Stimulated activated CD4-positive, alpha-beta T cell treated with anti-CD3 and anti-CD28 coated beads, Interleukin-12 subunit alpha, Interleukin-12 subunit beta, amount 100 ng/mL, for 4 hours (primary cell): ENCODE measurements around the gene TFR2.

Experiments
- DNase-seq: peaks from one replicate; pipeline ENCODE4 v3.0.0-alpha.2; 2020

Gene TFR2

DNA sequence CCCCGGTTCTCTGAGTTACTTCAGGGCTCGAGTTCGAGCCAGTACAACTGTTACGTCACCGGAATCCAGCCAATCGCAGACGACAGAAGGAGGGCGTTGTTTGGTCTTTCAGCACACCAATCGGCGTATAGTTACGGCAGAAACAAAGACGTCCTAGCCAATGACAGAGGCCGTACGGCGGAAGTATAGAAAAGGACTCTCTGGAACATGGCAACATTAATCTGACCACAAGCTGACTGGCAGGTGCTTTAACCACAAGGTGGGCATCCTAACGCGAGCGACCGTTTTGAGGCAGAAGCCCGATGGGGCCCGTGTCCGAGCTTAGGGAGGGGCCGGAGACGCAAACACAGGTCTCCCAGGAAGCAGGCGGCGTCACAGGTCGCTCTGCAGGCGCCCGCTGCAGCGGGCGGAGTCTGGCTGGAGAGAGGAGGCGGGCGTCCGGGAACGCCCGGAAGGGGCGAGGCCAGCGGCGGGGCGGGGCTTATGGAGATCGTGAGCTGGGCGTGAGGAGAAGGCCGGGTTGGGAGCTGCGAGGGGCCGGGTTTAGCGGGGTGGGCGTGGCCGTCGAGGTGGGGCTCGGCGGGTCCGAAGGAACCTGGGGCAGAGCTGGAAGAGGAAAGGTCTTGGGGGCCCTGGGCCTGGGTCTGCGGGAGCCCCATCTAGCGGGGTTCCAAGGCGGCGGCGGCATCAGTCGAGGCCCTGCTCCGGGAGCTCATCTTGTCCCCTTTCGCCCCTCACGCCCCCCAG, 29.2 kb downstream of the TFR2 start, which contains the start of gene MOSPD3:
MOSPD3 (plus strand) TSS at position 558 of the 747 bp plus-strand sequence. CDS start 252 bp downstream, outside the sequence.
- peak; percentile 99 for DNase-seq

DNA sequence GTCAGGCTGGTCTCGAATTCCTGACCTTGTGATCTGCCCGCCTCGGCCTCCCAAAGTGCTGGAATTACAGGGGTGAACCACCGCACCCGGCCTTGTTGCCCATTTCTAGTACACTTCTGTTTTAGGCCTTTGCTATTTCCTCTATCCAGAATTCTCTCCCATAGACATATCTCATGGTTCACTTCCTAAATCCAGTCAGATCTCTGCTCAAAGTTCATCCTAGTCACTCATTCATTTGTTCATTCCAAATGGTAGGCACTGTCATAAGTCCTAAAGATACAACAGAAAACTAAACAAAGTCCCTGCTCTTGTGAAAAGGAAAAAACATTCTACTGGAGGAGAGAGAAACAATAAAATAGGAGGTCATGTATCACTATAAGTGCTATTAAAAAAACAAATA, 31.4 kb downstream of the TFR2 start:
- no peak for DNase-seq

DNA sequence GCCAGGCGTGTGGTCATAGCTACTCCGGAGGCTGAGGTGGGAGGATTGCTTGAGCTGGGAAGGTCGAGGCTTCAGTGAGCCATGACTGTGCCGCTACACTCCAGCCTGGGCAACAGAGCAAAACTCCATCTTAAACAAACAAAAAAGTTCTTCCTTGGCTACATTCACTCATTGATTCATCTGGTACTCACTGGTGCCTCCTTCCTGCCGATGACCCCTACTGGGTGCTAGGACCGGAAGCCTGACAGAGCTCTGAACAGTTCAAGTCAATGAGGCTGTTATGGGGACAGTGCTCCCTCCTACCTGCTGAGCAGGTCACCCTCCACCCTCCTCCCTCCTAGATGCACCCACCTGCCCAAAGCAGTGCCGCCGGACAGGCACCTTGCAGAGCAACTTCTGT, 34.2 kb downstream of the TFR2 start:
- DNase-seq: no peak

DNA sequence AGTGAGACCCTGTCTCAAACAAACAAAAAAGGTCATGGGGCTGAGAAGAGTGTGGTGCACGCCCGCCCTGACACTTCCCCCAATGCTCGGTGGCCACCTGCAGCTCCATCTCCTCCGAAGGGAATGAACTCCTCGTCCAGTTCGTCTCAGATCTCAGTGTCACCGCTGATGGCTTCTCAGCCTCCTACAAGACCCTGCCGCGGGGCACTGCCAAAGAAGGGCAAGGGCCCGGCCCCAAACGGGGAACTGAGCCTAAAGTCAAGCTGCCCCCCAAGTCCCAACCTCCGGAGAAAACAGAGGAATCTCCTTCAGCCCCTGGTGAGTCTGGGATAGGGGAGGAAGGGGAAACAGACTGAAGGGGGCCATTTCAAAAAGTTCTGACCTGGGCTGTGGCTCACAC, 35.0 kb downstream of the TFR2 start:
- DNase-seq: no peak

DNA sequence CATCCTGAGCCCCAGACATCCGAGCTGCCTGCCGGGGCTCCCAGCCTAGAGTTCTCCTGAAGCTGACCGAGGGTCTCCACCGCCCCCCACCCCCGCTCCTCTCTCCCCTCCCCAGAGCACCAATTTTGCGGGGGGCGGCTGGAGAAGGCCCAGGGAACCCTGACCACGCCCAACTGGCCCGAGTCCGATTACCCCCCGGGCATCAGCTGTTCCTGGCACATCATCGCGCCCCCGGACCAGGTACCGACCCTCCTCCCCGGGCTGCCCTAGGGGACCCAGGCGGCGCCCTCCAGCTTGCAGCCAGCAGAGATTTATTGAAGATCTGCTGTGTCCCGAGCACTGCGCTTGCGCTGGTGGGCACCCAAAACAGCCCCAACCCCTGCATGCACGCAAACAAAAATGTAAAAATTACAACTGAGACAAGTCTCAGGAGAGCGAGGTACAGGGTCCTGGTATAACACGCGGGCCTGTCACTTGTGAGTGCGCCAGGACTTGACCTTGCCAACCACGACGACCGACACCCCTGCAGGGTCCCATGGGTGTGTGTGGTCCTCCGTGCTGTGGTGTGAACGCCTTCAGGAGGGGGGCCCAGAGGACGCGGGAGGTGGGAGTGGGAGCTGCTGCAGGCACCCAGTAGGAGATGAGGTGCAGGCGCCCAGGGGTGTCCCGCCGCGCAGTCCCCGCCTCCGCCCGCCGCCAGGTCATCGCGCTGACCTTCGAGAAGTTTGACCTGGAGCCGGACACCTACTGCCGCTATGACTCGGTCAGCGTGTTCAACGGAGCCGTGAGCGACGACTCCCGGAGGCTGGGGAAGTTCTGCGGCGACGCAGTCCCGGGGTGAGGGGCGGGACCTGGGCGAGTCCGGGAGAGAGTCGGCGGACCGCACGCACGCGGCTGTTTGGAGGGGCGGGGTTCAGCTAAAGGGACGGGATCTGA, 36.1 kb downstream of the TFR2 start:
- DNase-seq: peak; percentile 39

DNA sequence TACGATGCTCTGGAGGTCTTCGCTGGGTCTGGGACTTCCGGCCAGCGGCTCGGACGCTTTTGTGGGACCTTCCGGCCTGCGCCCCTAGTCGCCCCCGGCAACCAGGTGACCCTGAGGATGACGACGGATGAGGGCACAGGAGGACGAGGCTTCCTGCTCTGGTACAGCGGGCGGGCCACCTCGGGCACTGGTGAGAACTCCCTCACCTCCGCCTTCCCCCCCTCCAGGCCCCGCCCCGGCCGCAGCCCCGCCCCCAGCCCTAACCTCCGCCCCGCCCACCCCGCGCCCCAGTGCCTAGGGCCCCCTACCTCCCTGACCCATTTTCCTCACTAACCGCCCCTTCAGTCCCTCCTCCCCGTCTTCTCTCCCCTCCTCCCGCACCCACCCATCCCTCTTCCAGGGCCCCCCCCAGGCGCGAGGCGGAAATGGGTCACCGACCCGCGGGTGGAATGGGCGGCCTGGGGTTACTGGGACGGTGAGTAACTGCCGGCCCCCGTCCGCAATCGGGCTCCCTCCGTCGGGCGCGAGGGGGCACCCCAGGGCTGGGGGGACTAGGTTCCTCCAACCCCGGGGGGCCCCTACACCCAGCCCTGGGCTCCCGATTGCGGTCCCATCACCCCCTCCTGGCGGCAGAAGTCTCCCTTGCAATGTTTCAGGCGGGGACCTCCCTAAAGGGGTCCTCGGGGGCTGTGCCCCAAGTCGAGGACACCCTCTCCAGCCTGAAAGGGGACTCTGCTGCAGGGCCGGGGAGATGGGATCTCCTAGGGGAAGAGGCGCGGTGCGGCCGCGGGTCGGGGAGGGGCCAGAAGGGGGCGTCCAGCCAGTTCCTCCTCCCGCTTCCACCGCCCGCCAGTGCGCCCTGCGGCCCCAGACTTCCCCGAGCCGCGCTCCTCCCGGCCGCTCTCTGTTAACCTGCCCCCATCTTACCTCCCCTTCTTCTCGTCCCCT, 37.0 kb downstream of the TFR2 start:
- peak; percentile 71 for DNase-seq

DNA sequence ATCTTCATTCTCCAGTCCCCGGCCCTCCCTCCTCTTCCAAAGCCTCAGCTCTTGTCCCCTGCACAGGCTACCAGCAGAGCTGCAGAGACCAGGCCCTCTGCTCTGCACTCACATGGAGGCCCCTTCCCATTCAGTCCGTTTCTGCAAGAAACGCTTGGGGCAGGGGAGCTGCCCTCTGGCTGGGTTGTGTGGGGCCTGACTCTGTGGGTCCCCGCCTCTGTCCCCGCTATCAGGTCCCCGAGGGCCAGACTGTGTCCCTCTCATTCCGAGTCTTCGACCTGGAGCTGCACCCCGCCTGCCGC, 37.7 kb downstream of the TFR2 start:
- DNase-seq: no peak

DNA sequence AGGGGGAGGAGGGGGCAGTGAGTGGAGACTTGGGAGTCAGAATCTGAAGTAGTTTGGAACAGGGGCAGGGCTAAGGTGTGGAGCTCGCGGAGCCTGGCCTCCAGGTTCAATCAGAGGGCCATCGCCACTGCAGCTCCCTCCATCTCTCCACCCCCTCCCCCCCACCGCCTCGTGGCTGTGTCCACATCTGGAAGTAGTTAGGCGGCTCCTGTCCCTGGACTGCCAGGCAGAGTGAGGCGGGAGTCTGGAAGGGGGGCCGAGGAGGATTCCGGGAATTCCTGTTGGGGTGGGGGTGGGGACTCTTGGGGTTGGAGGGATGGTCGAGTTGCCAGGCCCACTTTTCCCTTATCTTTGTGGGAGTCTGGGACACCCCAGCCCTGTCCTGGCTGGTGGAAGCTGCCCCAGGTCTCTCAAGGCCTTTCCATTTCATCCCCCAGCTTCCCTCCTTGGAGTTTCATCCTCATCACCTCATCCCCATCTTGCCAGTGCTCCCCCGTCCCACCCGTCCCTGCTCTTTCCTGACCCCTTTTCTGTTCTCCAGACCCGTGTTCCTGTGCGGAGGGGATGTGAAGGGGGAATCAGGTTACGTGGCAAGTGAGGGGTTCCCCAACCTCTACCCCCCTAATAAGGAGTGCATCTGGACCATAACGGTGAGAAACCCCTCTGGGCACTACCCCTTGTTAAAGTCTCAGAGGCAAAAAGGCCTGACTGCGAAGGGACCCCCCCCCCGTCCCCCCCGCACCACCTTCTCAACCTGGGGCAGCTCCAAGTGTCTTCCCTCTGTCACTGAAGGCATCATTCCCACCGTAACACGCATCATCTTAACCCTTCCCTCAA, 38.2 kb downstream of the TFR2 start:
- DNase-seq: no peak

DNA sequence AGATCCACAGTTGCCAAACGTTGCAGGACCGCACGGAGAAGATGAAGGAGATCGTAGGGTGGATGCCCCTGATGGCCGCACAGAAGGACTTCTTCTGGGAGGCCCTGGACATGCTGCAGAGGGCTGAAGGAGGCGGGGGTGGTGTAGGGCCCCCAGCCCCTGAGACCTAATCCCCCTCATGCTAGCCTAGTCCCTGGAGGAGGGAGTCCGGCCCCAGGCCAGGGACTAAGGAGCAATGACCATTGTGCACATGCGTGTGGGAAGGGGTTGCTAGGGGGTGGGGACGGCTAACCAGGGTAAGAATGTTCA, 40.7 kb downstream of the TFR2 start:
- no peak for DNase-seq

DNA sequence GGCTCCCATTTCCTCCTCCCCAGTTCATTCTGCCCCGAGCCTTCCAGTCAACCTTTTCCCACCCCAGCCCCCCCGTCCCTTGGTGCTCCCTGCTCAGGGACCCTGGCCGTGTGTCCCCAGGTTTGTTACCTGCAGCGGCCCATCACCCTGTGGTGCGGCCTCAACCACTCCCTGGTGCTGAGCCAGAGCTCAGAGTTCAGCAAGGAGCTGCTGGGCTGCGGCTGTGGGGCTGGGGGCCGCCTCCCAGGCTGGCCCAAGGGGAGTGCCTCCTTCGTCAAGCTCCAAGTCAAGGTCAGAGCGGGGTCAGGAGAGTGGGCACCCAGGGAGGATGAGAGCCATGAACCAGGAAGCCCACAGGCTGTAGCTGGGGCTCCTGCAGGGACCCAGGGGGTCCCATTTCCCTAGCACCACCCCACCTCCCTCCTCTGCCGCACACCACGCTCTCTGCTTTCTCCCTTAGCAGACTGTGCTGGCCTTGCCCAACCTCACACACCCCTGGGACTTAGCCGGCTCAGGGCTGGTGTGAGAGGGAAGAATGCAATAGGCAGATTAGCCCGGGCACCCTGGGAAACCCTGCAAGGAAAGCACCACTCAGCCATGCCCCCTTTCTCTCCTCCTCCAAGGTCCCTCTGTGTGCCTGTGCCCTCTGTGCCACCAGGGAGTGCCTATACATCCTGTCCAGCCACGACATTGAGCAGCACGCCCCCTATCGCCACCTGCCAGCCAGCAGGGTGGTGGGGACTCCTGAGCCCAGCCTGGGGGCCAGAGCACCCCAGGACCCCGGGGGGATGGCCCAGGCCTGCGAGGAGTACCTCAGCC, 41.2 kb downstream of the TFR2 start:
- DNase-seq: no peak

DNA sequence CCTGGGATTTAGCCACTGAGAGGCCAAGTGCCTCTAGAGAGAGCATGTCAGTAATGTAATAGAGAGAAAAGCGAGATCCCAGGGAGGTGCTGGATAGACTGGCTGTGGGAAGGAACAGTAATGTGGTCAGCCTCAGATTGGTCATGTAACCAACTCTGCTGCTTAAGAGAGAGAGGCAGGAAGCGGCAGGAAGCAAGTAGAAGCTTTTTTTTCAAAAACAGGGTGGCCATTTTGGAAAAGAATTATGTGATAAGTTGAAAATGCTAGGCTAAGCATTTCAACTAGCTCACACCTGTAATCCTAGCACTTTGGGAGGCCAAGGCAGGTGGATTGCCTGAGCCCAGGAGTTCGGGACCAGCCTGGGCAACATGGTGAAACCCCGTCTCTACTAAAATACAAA, 42.9 kb downstream of the TFR2 start:
- DNase-seq: no peak

DNA sequence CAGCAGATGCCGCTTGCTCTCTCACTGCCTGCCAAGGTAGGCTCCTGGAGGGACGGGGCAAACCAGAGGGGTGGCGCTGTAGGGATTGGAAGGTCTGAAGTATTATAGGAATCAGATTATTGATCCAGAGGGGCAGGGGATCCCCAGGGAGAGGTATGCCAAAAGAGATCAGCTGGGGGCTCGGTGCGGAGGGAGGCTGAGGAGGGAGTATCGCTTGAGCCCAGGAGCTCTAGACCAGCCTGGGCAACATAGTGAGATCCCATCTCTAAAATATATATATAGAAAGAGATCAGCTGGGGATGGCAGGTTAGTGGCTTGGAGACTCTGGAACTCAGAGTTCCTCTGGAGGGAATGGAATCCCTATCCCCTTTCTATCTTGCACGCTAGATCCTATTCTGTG, 46.2 kb downstream of the TFR2 start:
- no peak for DNase-seq

DNA sequence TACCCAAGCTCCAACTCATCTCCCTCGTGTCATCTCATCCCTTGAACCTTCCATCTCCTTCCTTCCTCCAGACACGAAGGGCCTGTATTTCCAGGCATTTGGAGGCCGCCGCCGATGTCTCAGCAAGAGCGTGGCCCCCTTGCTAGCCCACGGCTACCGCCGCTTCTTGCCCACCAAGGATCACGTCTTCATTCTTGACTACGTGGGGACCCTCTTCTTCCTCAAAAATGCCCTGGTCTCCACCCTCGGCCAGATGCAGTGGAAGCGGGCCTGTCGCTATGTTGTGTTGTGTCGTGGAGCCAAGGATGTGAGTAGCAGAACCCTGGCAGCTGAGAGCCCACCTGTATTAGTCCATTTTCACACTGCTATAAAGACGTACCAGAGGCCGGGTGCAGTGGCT, 49.8 kb downstream of the TFR2 start:
- no peak for DNase-seq

DNA sequence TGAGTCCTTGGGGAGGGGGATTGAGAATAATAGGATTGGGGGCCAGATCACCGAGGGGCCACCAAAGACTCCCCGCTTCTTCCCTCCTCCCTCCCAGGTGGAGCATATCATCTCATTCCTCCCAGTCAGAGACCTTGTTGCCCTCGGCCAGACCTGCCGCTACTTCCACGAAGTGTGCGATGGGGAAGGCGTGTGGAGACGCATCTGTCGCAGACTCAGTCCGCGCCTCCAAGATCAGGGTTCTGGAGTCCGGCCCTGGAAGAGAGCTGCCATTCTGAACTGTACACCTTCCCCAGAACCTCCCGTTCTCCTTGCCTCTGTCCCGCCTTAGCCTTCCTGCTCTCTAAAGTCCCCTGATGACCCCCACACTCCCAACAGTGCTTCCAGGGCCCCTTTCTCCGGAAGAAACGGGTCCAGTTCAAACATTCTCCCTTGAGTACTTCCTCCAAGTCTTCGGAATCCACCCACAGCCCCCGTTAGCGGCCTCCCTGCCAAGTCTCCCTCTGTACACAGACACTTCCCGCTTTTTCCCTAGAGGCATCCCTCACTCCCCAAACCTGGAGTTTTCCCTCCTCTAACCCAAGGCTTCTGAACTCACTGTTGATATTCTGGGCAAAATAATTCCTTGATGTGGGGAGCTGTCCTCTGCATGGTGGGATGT, 51.1 kb downstream of the TFR2 start:
- no peak for DNase-seq

DNA sequence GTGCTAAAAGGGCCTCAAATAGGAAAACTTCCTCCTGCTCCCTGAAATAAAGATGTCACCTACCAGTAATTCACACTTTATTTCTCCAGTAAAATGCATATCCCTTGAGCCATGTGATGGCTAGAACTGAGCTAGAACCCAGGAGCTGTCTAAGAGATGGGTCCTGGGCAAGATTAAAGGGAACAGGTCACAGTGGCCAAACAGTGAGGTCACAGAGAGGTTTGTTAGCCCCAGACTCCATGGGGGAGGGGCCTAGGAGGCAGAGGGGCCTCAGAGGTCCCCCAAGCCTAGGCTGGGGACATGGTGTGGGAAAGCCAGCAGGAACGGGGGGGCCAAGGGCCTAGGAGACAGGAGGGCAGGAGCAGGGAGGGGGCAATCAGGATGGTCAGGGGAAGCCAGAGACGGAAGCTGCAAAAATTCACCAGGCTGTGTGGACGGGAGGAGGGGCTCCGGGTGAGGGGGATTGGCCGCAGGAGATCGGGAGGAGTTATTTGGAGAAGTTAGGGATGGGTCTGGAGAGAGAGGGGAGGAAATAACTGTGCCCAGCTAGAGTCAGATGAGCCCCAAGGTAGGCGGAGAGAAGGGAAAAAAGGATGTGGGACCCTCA, 51.9 kb downstream of the TFR2 start:
- DNase-seq: no peak

DNA sequence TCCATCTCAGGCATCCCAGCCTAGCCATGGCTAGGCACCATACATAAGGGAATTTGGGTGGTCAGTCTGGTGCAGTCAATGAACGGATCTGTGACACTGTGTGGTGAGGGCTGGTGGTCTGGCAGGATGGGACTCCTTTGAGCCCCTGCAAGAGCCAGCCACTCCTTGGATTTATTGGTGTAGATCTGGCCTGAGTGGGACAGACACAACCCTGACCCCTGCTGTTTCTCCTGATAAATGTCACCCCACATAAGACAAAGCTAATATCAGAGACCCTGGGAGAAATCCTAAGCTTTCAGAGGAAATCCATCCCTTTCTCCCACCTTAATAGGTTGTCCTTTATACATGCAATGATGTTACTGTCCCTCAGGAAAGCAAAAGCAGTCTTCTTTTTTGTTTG, 52.9 kb downstream of the TFR2 start:
- DNase-seq: no peak

DNA sequence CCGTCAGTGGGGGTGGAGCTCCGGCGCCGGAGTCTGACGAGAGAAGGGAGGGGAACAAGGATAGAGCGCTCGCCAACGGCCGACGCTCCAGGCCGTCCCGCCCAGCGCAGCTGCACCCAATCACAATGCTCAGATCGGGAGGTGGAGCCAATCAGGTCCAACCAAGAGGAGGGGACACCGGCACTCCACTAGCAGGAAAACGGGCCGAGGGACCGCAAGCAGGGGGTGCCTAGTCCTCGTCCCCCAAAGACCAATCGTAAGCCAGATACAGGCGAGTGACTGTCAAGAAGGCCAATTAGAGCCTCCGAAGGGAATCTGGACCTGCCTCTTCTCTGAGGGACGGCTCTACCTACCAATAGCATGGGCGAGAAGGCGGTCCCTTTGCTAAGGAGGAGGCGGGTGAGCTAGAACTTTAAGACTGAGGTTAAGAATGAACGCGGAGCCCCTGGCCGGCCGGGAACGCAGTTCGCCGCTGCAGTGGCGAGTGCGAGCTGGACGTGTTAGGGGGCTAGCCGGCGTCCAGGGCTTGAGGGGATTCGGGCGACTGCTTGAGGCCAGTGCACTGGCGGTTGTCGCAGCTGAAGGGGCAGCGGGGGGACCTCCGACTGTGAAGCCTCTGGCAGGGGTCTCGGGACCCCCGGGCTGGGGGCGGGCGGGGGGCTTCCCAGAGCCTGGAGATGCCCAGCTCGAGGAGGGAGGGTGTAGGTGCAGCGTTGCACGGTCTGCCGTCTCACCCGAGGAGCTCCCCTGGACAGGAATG, 54.9 kb downstream of the TFR2 start, which contains the start of gene FBXO24:
FBXO24 (plus strand) TSS at position 63 of the 760 bp plus-strand sequence; CDS start at position 361, 298 bp downstream.
- peak; percentile 96 for DNase-seq

DNA sequence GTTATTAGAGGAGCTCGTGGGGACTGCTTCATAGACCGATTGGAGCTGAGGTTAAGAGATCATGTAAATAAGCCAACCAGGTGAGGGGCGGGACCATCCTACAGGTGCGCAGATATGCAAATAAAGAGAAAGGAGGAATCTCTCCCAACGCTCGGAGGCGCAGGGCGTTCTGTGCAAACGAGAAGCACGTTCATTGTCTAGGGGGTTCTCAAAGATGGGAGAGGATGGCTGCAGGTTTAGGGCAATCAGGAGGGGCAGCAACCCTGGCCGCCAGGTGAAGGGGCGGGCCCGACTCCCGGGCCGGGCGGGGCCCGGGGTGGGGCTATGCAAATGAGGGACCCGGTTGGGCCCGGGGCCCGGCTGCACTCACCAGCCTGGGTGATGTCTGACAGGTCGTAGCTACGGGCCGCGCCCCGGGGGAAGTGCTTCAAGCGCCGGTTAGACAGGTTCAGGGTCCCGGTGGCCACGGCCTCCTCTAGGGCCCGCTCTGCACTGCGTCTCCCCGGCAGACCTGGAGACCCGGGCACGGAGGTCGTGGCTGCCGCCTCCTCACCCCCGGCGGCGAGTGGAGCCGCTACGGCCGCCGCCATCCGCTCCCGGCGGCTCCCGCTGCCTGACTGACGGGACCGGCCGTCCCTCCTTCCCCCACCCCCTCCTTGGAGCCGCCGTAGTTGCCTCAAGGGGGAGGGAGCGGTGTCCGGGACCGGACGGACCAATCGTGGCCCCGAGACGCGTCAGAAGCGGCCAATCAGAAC, 55.7 kb downstream of the TFR2 start, which contains the start of gene LRCH4:
LRCH4 (minus strand) TSS at position 619 of the 755 bp plus-strand sequence; CDS start at position 590, 29 bp downstream.
- peak; percentile 57 for DNase-seq
